NB4 (cell line): ENCODE results near the gene RTKN2.

Experiments
- DNase-seq: peaks from one replicate; pipeline ENCODE4 v3.0.0; 2010; ENCODE audit warnings: low read depth
- H3K4me3 ChIP-seq: one replicate; pipeline ENCODE4 v1.5.1; 2011; ENCODE audit warnings: mild to moderate bottlenecking, low read depth, low read length, moderate library complexity
- MYC ChIP-seq: IDR thresholded peaks from 2 replicates; pipeline ENCODE4 v1.6.1; 2011; ENCODE audit warnings: low read depth, low read length
- POLR2A ChIP-seq: IDR thresholded peaks from 2 replicates; pipeline ENCODE4 v1.6.1; 2011; ENCODE audit warnings: mild to moderate bottlenecking; ENCODE audit not compliant: insufficient read length; ENCODE audit errors: extremely low read depth
- TF ChIP-seq, protein P1 (sequence below): IDR thresholded peaks from 2 replicates; pipeline ENCODE4 v1.6.1; 2011; ENCODE audit warnings: low read depth, low read length
- TF ChIP-seq, protein P2 (sequence below): IDR thresholded peaks from one replicate; pipeline ENCODE4 v1.5.1; 2012; ENCODE audit warnings: low read depth, low read length

The RTKN2 gene

GRCh38 chr10:62237966-62238365 is 30.7 kb downstream of the RTKN2 start:
- TF ChIP-seq, protein P1, sequence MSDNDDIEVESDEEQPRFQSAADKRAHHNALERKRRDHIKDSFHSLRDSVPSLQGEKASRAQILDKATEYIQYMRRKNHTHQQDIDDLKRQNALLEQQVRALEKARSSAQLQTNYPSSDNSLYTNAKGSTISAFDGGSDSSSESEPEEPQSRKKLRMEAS: no peak
- TF ChIP-seq, protein P2, sequence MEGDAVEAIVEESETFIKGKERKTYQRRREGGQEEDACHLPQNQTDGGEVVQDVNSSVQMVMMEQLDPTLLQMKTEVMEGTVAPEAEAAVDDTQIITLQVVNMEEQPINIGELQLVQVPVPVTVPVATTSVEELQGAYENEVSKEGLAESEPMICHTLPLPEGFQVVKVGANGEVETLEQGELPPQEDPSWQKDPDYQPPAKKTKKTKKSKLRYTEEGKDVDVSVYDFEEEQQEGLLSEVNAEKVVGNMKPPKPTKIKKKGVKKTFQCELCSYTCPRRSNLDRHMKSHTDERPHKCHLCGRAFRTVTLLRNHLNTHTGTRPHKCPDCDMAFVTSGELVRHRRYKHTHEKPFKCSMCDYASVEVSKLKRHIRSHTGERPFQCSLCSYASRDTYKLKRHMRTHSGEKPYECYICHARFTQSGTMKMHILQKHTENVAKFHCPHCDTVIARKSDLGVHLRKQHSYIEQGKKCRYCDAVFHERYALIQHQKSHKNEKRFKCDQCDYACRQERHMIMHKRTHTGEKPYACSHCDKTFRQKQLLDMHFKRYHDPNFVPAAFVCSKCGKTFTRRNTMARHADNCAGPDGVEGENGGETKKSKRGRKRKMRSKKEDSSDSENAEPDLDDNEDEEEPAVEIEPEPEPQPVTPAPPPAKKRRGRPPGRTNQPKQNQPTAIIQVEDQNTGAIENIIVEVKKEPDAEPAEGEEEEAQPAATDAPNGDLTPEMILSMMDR: no peak
- TF ChIP-seq MYC (no peak), POLR2A (no peak)

GRCh38 chr10:62237506-62237905 is 31.1 kb downstream of the RTKN2 start:
- no peak for DNase-seq
- TF ChIP-seq POLR2A (no peak), MYC (no peak)
- TF ChIP-seq, protein P1: no peak
- TF ChIP-seq, protein P2: no peak
- H3K4me3 ChIP-seq: no peak overlapping the region

More at GRCh38 chr10:62237966-62238365, 30.7 kb downstream of the RTKN2 start:
- DNase-seq: no peak
- no peak overlapping the region for H3K4me3 ChIP-seq

GRCh38 chr10:62234077-62234605 is 34.5 kb downstream of the RTKN2 start:
- TF ChIP-seq MYC (no peak), POLR2A (no peak)
- TF ChIP-seq, protein P1: no peak
- TF ChIP-seq, protein P2: no peak
- H3K4me3 ChIP-seq: no peak overlapping the region

DNA sequence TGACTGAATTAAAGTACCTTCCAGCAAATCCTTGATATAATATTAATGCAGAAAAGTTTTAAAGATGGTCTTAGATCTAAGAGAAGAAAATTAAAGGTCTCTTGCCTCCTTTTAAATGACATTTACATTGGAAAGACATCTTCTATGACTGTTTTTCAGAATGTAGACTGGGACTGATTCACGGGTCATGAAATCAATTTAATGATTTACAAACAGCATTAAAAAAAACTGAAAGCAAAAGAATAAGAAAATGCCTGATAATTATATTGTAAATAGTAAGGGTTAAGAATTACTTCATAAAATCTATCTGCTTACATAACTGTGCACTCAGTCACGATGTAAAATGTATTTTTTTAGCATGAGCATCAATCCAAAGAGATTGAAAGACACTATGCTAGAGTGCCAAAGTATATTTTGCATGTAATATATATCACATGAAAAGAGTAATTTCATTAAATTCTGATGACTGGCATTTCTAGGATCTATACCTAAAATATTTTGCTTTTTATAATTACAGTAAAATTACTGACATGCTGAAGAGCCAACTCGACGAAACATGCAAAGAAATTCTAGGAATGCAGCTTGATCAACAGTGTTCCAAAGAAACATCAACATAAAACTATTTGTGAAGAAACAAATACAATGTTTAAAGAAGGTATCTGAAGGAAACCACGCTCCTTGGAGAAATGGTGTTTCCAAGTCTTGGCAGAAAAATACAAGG is 35.1 kb downstream of the RTKN2 start:
- no peak for DNase-seq
- no peak for TF ChIP-seq MYC
- no peak for TF ChIP-seq POLR2A
- TF ChIP-seq, protein P2: no peak
- TF ChIP-seq, protein P1: no peak
- no peak overlapping the region for H3K4me3 ChIP-seq

More at GRCh38 chr10:62234077-62234605, 34.5 kb downstream of the RTKN2 start:
- DNase-seq: no peak

GRCh38 chr10:62231805-62232204 is 36.8 kb downstream of the RTKN2 start:
- DNase-seq: no peak
- no peak for TF ChIP-seq POLR2A
- TF ChIP-seq, protein P2: no peak
- TF ChIP-seq MYC: no peak
- TF ChIP-seq, protein P1: no peak
- H3K4me3 ChIP-seq: no peak overlapping the region
